ENCODE results near the gene MORC2. TPM values are rescaled to one million over a fixed set of nuclear protein-coding genes. Genes with fewer than 3 reads are reported as not detected.

Gene MORC2
- polyA plus RNA-seq, 1 donor from 2014 or later, result 15.1 TPM

GRCh38 chr22:30876221-30876751, 92.3 kb downstream of the MORC2 start:
- no peak overlapping the region for H3K9ac ChIP-seq (ENCODE audit: low read length)
- no peak overlapping the region for H2AFZ ChIP-seq (ENCODE audit: low read depth, low read length)

More at GRCh38 chr22:30876221-30876751, 92.3 kb downstream of the MORC2 start:
- no peaks in the 10 kb centered on the region for H3K27me3 ChIP-seq (ENCODE audit: insufficient read depth, low read depth, low read length)
- H3K79me2 ChIP-seq (replicated peaks; ENCODE audit: insufficient read depth, low read length), result no peaks in the 10 kb centered on the region
- no peaks in the 10 kb centered on the region for H4K20me1 ChIP-seq (ENCODE audit: insufficient read depth)
- TF ChIP-seq SMC3 (conservative IDR thresholded peaks at IDR 0.05; ENCODE audit: poor library complexity) (no peak), CTCF (IDR thresholded peaks at IDR 0.05; ENCODE audit: poor library complexity, severe bottlenecking) (no peak), POLR2AphosphoS5 (IDR thresholded peaks at IDR 0.05) (no peak), REST (IDR thresholded peaks at IDR 0.05; ENCODE audit: borderline replicate concordance) (no peak), RAD21 (conservative IDR thresholded peaks at IDR 0.05) (no peak), EP300 (conservative IDR thresholded peaks at IDR 0.05; ENCODE audit: poor library complexity, severe bottlenecking) (no peak), MXI1 (conservative IDR thresholded peaks at IDR 0.05; ENCODE audit: poor library complexity, severe bottlenecking) (no peak), EZH2 (IDR thresholded peaks at IDR 0.05; ENCODE audit: borderline replicate concordance, insufficient read depth, low read length, poor library complexity, severe bottlenecking) (no peak), TAF1 (IDR thresholded peaks at IDR 0.05; ENCODE audit: low read depth) (no peak)
- H3K4me3 ChIP-seq (ENCODE audit: low read length), result no peak overlapping the region
- no peaks in the 10 kb centered on the region for H3F3A ChIP-seq (ENCODE audit: insufficient read depth, low read length, poor library complexity, severe bottlenecking)
- no peaks in the 10 kb centered on the region for H3K9me3 ChIP-seq (ENCODE audit: low read length)
- no peaks in the 10 kb centered on the region for H3K36me3 ChIP-seq (ENCODE audit: insufficient read depth, low read length)
- no peak overlapping the region for H3K27ac ChIP-seq (ENCODE audit: low read length)
- no peak overlapping the region for H3K4me2 ChIP-seq (ENCODE audit: low read length)
- H3K9me2 ChIP-seq (ENCODE audit: insufficient read depth, low read length), result no peaks in the 10 kb centered on the region

Measured in neural cell (in vitro differentiated cells).